GM18505 (cell line): ENCODE measurements around the gene LAMC3.
"Not testable (repeated sequence)": the region's sequence is repeated elsewhere in the genome, so short reads cannot be mapped to it uniquely, and the experiment has no call there.

Experiments used
- ATAC-seq: cut with Tn5 transposase; IDR thresholded peaks from one replicate; pipeline ENCODE4 v1.9.1; 2021; ENCODE audit not compliant: unreplicated experiment
- POLR2A ChIP-seq: IDR thresholded peaks from 4 replicates; pipeline ENCODE4 v1.6.1; 2011; ENCODE audit warnings: borderline replicate concordance; ENCODE audit not compliant: insufficient read depth, insufficient read length; ENCODE audit errors: extremely low read depth

LAMC3 gene

DNA sequence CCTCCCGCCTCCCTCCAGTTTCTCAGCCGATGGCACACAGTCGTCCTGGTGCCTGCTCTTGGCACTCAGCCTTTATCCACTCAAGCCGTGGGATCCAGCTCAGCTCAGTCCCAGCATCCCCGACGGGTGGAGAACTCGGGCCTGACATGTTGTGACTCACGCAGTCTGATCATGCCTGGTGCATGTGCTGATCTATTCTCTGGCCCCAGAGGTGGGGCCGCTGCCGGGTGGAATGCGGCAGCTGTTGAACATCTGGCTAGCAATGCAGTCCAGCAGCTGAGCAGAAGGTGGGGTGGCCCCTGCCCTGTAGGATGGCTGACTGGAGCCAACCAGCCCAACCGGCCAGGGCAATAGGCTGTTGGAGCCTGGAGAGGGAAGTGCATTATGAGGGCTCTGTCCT is 85.6 kb downstream of the LAMC3 start:
- ATAC-seq = no peak
- no peak for TF ChIP-seq POLR2A

- no peak for ATAC-seq
- no peak for TF ChIP-seq POLR2A
Observed at GRCh38 chr9:131095666-131096268, 86.8 kb downstream of the LAMC3 start.

- TF ChIP-seq POLR2A = no peak
Observed at GRCh38 chr9:131096269-131097125, 87.5 kb downstream of the LAMC3 start, which contains the start of gene AIF1L. TSS of gene AIF1L (plus strand) at chr9:131096531. CDS start at chr9:131096630, 99 bp downstream.

GRCh38 chr9:131097126-131097947 is 88.4 kb downstream of the LAMC3 start:
- TF ChIP-seq POLR2A = no peak
- no peak for ATAC-seq

More at GRCh38 chr9:131096269-131097125, 87.5 kb downstream of the LAMC3 start, which contains the start of gene AIF1L:
- ATAC-seq = no peak

- ATAC-seq = no peak
- no peak for TF ChIP-seq POLR2A
Observed at GRCh38 chr9:131097948-131098278, 88.9 kb downstream of the LAMC3 start.

- ATAC-seq = no peak
- no peak for TF ChIP-seq POLR2A
Observed at GRCh38 chr9:131098391-131099101, 89.6 kb downstream of the LAMC3 start.

DNA sequence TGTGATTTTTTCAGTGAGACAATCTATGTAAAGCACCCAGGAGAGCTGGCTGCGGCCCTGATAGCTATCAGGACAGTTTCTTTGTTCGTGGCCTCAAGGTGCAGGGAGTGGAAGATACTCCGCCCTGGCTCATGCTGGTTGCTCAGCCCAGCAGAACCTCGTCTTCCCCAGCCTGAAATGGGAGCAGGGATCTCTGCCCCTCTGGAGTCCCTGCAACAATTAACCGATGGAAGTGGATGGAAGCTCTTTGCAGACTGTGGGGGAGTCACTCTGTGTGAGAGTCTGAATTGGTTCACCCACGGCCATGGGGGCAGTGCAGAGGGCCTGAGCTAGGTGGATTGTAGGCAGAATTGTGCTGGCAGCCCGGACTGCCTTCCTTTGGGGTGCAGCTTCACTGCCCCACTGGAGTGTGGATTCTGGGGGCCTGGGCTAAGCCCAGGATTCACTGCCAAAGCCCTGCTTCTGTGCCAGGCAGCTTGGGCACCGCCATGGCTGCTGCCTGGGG is 90.2 kb downstream of the LAMC3 start:
- no peak for ATAC-seq
- TF ChIP-seq POLR2A = no peak

DNA sequence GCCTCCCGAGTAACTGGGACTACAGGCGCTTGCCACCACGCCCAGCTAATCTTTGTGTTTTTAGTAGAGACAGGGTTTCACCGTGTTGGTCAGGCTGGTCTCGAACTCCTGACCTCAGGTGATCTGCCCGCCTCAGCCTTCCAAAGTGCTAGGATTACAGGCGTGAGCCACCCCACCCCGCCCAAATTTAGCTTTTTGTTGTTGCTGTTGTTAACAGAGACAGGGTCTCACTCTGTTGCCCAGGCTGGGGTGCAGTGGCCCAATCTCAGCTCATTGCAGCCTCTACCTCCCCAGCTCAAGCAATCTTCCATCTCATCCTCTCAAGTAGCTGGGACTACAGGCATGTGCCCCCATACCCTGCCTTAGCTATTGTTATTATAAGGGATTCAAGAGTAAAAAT is 90.9 kb downstream of the LAMC3 start:
- ATAC-seq = not testable (repeated sequence)

- ATAC-seq = no peak
- no peak for TF ChIP-seq POLR2A
Observed at GRCh38 chr9:131100445-131100844, 91.5 kb downstream of the LAMC3 start.

DNA sequence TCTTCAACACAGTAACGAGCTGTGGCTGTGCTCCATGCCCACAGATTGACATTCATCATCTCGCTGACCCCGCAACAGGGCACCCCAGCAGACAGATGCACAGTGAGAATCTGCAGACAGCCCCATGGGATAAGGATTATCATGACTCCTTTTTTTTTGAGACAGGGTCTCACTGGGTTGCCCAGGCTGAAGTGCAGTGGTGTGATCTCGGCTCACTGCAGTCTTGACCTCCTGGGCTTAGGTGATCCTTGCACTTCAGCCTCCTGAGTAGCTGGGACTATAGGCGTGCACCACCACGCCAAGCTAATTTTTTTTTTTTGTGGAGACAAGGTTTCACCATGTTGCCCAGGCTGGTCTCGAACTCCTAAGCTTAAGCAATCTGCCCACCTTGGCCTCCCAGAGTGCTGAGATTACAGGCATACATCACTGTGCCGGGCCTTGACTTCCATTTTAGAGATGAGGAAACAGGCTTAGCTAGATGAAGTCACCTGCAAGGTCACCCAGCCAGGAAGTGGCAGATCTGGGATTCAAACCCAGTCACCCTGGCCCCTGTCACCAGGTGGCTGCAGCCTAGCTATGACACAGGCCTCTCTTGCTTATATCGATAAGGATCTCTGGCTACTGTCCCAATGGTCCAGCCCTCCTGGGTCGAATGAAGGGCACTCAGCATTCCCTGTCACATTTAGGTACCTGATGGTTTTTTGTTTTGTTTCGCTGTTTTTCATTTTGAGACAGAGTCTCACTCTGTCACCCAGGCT is 92.4 kb downstream of the LAMC3 start:
- TF ChIP-seq POLR2A = no peak
- ATAC-seq = no peak

DNA sequence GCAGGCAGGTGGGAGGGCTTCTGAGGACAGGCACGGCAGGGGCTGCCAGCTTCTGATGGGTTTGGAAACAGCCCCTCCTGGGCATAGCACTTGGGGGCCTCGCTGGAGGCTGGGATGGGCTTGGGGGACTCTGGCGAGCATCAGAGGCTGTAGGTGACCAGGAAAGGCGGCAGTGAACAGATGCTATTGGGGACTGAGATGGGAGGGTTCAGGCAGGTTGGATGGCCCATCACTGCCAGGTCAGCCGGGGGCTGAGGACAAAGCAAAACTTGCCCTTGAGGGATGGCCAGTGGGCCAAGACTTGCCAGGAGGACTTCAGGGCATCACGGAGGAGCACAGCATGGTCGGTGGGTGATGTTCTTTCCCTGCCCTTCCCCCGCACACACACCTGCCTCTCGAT is 94.0 kb downstream of the LAMC3 start:
- TF ChIP-seq POLR2A = no peak
- no peak for ATAC-seq

- no peak for TF ChIP-seq POLR2A
- ATAC-seq = no peak
Observed at GRCh38 chr9:131103535-131103934, 94.6 kb downstream of the LAMC3 start.
